SU-DHL-6 (cell line): ENCODE data around the gene C1orf21.

Experiments
- H2AFZ ChIP-seq: fragments of 200-600 bp; sonication (generic); 2 replicates; pipeline ENCODE4 v1.6.1; 2014; ENCODE audit warnings: low read depth, mild to moderate bottlenecking, moderate library complexity, mixed read lengths, antibody characterized with exemption, low read length; ENCODE audit not compliant: severe bottlenecking
- H3F3A ChIP-seq: fragments of 200-600 bp; shearing (Covaris generic); 2 replicates; pipeline ENCODE4 v1.6.0; 2016; ENCODE audit warnings: antibody characterized with exemption, mild to moderate bottlenecking; ENCODE audit not compliant: insufficient read depth
- H3K27ac ChIP-seq: fragments of 200-600 bp; sonication (generic); 2 replicates; pipeline ENCODE4 v1.5.1; 2016; ENCODE audit warnings: low read depth, mild to moderate bottlenecking, low read length, moderate library complexity, mixed read lengths
- H3K27me3 ChIP-seq: fragments of 200-600 bp; sonication (generic), shearing (Covaris generic); 2 replicates; pipeline ENCODE4 v1.6.0; 2014; ENCODE audit warnings: mild to moderate bottlenecking, low read length
- H3K36me3 ChIP-seq: fragments of 200-600 bp; sonication (generic); 2 replicates; pipeline ENCODE4 v1.6.1; 2014; ENCODE audit warnings: mild to moderate bottlenecking, low read length, mixed read lengths
- H3K4me2 ChIP-seq: fragments of 300-600, 200-600 bp; shearing (Covaris generic), sonication (generic); 2 replicates; pipeline ENCODE4 v1.6.0; 2014; ENCODE audit warnings: low read length, low read depth, mild to moderate bottlenecking; ENCODE audit not compliant: poor library complexity, severe bottlenecking
- H3K4me3 ChIP-seq: fragments of 200-600 bp; sonication (generic); 2 replicates; pipeline ENCODE4 v1.5.1; 2014; ENCODE audit warnings: antibody characterized with exemption, low read length, mild to moderate bottlenecking, mixed read lengths; ENCODE audit not compliant: insufficient read depth, poor library complexity, severe bottlenecking
- H3K79me2 ChIP-seq: fragments of 200-600 bp; sonication (generic); 2 replicates; pipeline ENCODE4 v1.6.1; 2014; ENCODE audit warnings: mild to moderate bottlenecking, low read length, moderate library complexity; ENCODE audit not compliant: insufficient read depth
- H3K9ac ChIP-seq: fragments of 200-600 bp; sonication (generic); 2 replicates; pipeline ENCODE4 v1.7.0; 2014; ENCODE audit warnings: mild to moderate bottlenecking, low read length
- H3K9me2 ChIP-seq: fragments of 200-600 bp; sonication (generic); replicated peaks from 2 replicates; pipeline ENCODE4 v1.6.1; 2014; ENCODE audit warnings: low read length; ENCODE audit not compliant: insufficient read depth
- H3K9me3 ChIP-seq: fragments of 200-600 bp; sonication (generic); 2 replicates; pipeline ENCODE4 v1.6.1; 2014; ENCODE audit warnings: low read length, mixed read lengths; ENCODE audit not compliant: insufficient read depth
- H4K20me1 ChIP-seq: fragments of 200-600 bp; sonication (generic); 2 replicates; pipeline ENCODE4 v1.6.1; 2014; ENCODE audit warnings: low read depth, mild to moderate bottlenecking, antibody characterized with exemption, low read length, moderate library complexity, mixed read lengths
- EZH2phosphoT487 ChIP-seq: fragments of 200-600 bp; sonication (generic), shearing (Covaris generic); conservative IDR thresholded peaks from 2 replicates; pipeline ENCODE4 v1.6.1; 2018; ENCODE audit warnings: mild to moderate bottlenecking, antibody characterized with exemption, low read length, moderate library complexity, mixed read lengths
- TF ChIP-seq, protein P1 (sequence below): fragments of 200-600 bp; sonication (generic); IDR thresholded peaks from one replicate; pipeline ENCODE4 v1.5.1; 2017; ENCODE audit warnings: antibody characterized with exemption, mild to moderate bottlenecking, low read length, moderate library complexity; ENCODE audit not compliant: insufficient read depth, poor library complexity, severe bottlenecking

Gene C1orf21

DNA sequence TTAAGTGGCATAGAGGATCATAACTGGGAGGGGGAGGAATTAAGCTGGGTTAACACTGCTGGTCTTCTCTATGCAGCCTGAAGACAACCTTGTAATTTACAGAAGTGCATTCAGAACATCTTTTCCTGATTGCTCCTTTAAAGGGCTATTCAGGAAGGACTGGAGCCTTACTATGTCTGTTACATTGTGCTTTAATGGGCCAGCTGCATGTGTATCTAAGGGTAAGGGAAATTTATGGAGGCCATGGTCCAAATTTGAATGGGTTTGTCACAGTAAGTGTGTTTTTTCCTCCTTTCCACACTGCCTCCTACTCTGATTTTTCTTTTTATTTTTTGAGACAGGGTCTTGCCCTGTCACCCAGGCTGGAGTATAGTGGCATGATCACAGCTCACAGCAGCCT is 19.6 kb downstream of the C1orf21 start:
- Histone ChIP-seq H3K4me2 (no peak overlapping the region), H3K9me2 (no peaks in the 10 kb centered on the region), H3F3A (no peaks in the 10 kb centered on the region), H3K9ac (no peak overlapping the region), H2AFZ (no peak overlapping the region), H3K79me2 (no peaks in the 10 kb centered on the region), H3K27me3 (no peaks in the 10 kb centered on the region), H3K36me3 (no peaks in the 10 kb centered on the region), H3K4me3 (no peak overlapping the region), H3K9me3 (no peaks in the 10 kb centered on the region), H4K20me1 (no peaks in the 10 kb centered on the region), H3K27ac (no peak overlapping the region)
- TF ChIP-seq EZH2phosphoT487 = no peak
- TF ChIP-seq, protein P1, sequence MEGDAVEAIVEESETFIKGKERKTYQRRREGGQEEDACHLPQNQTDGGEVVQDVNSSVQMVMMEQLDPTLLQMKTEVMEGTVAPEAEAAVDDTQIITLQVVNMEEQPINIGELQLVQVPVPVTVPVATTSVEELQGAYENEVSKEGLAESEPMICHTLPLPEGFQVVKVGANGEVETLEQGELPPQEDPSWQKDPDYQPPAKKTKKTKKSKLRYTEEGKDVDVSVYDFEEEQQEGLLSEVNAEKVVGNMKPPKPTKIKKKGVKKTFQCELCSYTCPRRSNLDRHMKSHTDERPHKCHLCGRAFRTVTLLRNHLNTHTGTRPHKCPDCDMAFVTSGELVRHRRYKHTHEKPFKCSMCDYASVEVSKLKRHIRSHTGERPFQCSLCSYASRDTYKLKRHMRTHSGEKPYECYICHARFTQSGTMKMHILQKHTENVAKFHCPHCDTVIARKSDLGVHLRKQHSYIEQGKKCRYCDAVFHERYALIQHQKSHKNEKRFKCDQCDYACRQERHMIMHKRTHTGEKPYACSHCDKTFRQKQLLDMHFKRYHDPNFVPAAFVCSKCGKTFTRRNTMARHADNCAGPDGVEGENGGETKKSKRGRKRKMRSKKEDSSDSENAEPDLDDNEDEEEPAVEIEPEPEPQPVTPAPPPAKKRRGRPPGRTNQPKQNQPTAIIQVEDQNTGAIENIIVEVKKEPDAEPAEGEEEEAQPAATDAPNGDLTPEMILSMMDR = no peak

DNA sequence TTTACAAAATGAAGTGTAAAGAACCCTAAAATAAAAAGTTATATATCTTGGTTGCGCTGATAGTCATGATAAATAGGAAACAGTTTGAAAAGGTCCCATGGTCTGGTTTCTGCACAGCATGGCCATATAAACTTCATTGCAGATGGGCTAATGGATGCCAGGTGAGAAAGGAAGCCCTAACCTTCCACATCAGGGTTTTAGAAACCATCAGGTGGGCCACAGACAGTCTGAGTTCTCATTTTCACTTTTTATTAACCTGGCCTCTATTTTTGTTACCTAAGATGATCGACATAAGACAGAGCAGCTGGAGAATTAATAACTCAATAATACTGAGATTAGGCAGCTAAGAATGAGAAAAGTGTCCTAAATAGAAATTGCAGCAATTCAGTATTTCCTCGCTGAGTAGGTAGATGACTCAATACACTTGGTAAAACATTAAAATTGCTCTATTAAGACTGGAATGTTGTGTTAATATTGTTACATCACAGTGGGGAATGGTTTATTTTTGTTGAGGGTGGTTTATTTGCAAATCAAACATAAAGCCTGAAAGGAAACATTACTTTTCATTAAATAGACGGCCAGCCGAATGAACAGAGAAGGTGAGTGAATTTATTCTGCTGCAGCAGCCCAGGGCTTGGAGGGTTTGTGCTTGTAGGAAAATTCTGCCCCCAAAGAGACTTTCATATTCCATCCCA is 21.1 kb downstream of the C1orf21 start:
- H3K9me3 ChIP-seq = no peaks in the 10 kb centered on the region
- no peak overlapping the region for H3K4me2 ChIP-seq
- no peak overlapping the region for H3K9ac ChIP-seq
- no peaks in the 10 kb centered on the region for H3K79me2 ChIP-seq
- no peaks in the 10 kb centered on the region for H4K20me1 ChIP-seq
- no peaks in the 10 kb centered on the region for H3F3A ChIP-seq
- no peak overlapping the region for H2AFZ ChIP-seq
- H3K36me3 ChIP-seq = no peaks in the 10 kb centered on the region
- no peak for TF ChIP-seq EZH2phosphoT487
- TF ChIP-seq, protein P1 = no peak
- H3K4me3 ChIP-seq = no peak overlapping the region
- H3K9me2 ChIP-seq = no peaks in the 10 kb centered on the region
- H3K27me3 ChIP-seq = no peaks in the 10 kb centered on the region
- H3K27ac ChIP-seq = no peak overlapping the region

DNA sequence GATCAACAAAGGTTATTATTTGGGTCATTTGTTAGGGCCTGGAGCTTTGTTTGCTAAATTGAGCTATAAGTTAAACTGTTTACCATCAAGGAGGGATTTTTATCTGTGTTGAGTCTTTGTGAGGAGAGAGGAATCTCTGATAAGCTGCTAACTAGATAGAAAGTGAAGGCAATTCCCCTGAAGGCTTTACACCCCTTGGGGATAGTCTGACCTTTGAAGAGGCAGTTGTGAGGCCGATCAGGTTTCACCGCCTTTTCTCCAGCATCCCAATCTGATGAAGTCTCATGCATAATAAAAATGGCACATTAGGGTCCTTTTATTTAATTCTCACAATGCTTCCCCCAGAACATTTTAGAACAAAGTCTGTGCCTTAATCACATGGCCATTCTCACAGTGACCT is 21.8 kb downstream of the C1orf21 start:
- Histone ChIP-seq H3F3A (no peaks in the 10 kb centered on the region), H3K4me3 (no peak overlapping the region), H3K9ac (no peak overlapping the region), H2AFZ (no peak overlapping the region), H3K79me2 (no peaks in the 10 kb centered on the region), H3K4me2 (no peak overlapping the region), H3K9me3 (no peaks in the 10 kb centered on the region), H3K27me3 (no peaks in the 10 kb centered on the region), H3K9me2 (no peaks in the 10 kb centered on the region), H3K27ac (no peak overlapping the region), H4K20me1 (no peaks in the 10 kb centered on the region), H3K36me3 (no peaks in the 10 kb centered on the region)
- TF ChIP-seq, protein P1 = no peak
- no peak for TF ChIP-seq EZH2phosphoT487
